Mammary epithelial cell (primary cell): Measurements from ENCODE around the gene DGKZ.

ENCODE experiments used
- EZH2 ChIP-seq: IDR thresholded peaks from 2 replicates; pipeline ENCODE4 v1.6.1; 2012; ENCODE audit warnings: low read length, inconsistent platforms, borderline replicate concordance
- TF ChIP-seq, protein P1 (sequence below), 2 donors: IDR thresholded peaks in 1 of 2; conservative IDR thresholded peaks in 1 of 2; 2 replicates each; pipeline ENCODE4 v1.5.1; 2011 to 2012; ENCODE audit warnings: inconsistent platforms in 2 of 2, low read length in 2 of 2, mild to moderate bottlenecking in 2 of 2, control low read depth in 1 of 2, low read depth in 1 of 2; ENCODE audit not compliant: insufficient read depth in 1 of 2; ENCODE audit errors: extremely low read depth in 1 of 2

DNA sequence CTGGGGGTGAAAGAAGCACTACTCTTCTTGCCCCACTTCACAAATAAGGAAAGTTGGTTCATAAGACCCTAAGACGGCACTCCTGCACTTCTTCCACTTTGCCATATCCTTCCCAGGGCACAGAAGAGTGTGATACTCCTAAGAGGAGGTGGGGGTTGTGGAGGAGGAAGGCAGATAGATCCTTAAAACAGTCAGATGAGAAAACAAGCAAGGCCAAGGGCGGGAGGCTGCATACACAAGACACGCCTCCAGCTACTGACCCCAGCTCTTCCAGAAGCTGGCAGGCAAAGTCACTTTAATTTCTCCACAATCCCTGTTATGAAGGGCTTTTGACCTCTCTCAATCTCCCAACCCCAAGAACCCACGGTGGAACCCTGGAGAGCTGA, 46.0 kb downstream of the DGKZ start:
- TF ChIP-seq, protein P1, sequence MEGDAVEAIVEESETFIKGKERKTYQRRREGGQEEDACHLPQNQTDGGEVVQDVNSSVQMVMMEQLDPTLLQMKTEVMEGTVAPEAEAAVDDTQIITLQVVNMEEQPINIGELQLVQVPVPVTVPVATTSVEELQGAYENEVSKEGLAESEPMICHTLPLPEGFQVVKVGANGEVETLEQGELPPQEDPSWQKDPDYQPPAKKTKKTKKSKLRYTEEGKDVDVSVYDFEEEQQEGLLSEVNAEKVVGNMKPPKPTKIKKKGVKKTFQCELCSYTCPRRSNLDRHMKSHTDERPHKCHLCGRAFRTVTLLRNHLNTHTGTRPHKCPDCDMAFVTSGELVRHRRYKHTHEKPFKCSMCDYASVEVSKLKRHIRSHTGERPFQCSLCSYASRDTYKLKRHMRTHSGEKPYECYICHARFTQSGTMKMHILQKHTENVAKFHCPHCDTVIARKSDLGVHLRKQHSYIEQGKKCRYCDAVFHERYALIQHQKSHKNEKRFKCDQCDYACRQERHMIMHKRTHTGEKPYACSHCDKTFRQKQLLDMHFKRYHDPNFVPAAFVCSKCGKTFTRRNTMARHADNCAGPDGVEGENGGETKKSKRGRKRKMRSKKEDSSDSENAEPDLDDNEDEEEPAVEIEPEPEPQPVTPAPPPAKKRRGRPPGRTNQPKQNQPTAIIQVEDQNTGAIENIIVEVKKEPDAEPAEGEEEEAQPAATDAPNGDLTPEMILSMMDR (conservative IDR thresholded peaks at IDR 0.05 in 1 of 2, IDR thresholded peaks at IDR 0.05 in 1 of 2; ENCODE audit: extremely low read depth in 1 of 2, insufficient read depth in 1 of 2, low read depth in 1 of 2, low read length in 2 of 2): no peak
- TF ChIP-seq EZH2: no peak
